ENCODE data around the gene CLIC3.
A peak's percentile ranks its signal among the peaks of the same experiment; 100 is the strongest.

DNA sequence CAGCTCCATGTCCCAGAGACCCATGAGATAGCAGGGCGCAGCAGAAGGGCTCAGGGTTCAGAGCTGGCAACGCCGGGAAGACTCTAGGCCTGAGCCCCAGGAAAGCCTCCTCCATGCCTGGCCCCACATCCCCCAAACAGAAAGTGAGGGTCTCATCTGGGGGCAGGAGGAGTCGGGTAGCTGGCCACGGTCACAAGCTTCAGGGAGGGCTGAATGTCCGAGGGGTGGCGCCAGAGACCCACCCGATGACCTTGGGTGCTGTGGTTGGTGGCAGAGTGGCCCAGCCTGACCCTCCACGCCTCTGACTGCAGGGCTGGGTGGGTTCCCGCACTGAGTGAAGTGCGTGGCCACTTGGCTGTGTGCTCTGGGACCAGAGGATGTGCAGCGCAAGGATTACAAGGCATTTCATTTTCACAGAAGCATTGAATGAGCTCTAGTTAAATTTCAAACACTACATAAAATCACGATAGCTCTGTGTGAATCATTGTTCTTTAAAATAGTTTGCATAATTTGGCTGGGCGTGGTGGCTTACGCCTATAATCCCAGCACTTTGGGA, 48.3 kb downstream of the CLIC3 start:
- TF ChIP-seq POLR2A (IDR thresholded peaks at IDR 0.05), result peak; percentile 16
- TF ChIP-seq, protein P1, sequence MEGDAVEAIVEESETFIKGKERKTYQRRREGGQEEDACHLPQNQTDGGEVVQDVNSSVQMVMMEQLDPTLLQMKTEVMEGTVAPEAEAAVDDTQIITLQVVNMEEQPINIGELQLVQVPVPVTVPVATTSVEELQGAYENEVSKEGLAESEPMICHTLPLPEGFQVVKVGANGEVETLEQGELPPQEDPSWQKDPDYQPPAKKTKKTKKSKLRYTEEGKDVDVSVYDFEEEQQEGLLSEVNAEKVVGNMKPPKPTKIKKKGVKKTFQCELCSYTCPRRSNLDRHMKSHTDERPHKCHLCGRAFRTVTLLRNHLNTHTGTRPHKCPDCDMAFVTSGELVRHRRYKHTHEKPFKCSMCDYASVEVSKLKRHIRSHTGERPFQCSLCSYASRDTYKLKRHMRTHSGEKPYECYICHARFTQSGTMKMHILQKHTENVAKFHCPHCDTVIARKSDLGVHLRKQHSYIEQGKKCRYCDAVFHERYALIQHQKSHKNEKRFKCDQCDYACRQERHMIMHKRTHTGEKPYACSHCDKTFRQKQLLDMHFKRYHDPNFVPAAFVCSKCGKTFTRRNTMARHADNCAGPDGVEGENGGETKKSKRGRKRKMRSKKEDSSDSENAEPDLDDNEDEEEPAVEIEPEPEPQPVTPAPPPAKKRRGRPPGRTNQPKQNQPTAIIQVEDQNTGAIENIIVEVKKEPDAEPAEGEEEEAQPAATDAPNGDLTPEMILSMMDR (IDR thresholded peaks at IDR 0.05), result peak; percentile 39 to 51 (median 46)
